Upper lobe of right lung (tissue), 1 donor: ENCODE measurements around the gene SPPL2C. TPM values are rescaled to one million over a fixed set of nuclear protein-coding genes. Genes with fewer than 3 reads are reported as not detected.
A peak's percentile ranks its signal among the peaks of the same experiment; 100 is the strongest.

Source experiments
- ATAC-seq: fragments of 200-7000 bp; cut with Tn5 transposase; one replicate; pipeline ENCODE4 v1.9.1; 2020; ENCODE audit warnings: mild to moderate bottlenecking, moderate library complexity
- DNase-seq: peaks from one replicate; pipeline ENCODE4 v3.0.0-alpha.2; 2020
- H3K27ac ChIP-seq: fragments of 200-600 bp; one replicate; pipeline ENCODE4 v1.8.0; 2022
- H3K27me3 ChIP-seq: fragments of 200-600 bp; one replicate; pipeline ENCODE4 v1.8.0; 2022; ENCODE audit warnings: mild to moderate bottlenecking
- H3K36me3 ChIP-seq: fragments of 200-600 bp; one replicate; pipeline ENCODE4 v1.8.0; 2022
- H3K4me1 ChIP-seq: fragments of 200-600 bp; one replicate; pipeline ENCODE4 v1.8.0; 2022
- H3K4me3 ChIP-seq: fragments of 200-600 bp; one replicate; pipeline ENCODE4 v1.8.0; 2022; ENCODE audit warnings: mild to moderate bottlenecking
- H3K9me3 ChIP-seq: fragments of 200-600 bp; one replicate; pipeline ENCODE4 v1.8.0; 2022
- CTCF ChIP-seq: fragments of 200-600 bp; IDR thresholded peaks from one replicate; pipeline ENCODE4 v1.8.0; 2022; ENCODE audit warnings: antibody characterized with exemption
- intact Hi-C: fragments of 100-400 bp; cut with DNase I; formaldehyde crosslinking; loops from one replicate; pipeline ENCODE4 v1.11.0; 2022
- total RNA-seq: library from RNA; stranded (reverse); fragmentation: NEBNext Ultra II Directional; extraction: Animal tissue kit (Norgen Biotek cat#: 25700); gene quantifications from one replicate; pipeline ENCODE4 v1.2.1, GENCODE V29; 2021
- donor health status: DM: no; HTN: yes; CAD: no; lungs with severe emphysema.

Gene SPPL2C
- total RNA-seq, 1 donor from 2014 or later: not detected

GRCh38 chr17:45895304-45895968 lies 50.8 kb downstream of the SPPL2C start:
- Histone ChIP-seq H3K4me3 (peak overlapping the region; percentile 74), H3K4me1 (peaks cover 15% of the 10 kb centered on the region), H3K9me3 (no peaks in the 10 kb centered on the region), H3K36me3 (no peaks in the 10 kb centered on the region), H3K27me3 (peaks cover 49% of the 10 kb centered on the region), H3K27ac (no peak overlapping the region)
- intact Hi-C loops: no loop called here
- no peak for DNase-seq
- TF ChIP-seq CTCF: no peak
- no peak for ATAC-seq

GRCh38 chr17:45895969-45896785 lies 51.5 kb downstream of the SPPL2C start:
- Histone ChIP-seq H3K4me1 (peaks cover 15% of the 10 kb centered on the region), H3K4me3 (peak overlapping the region; percentile 74), H3K36me3 (no peaks in the 10 kb centered on the region), H3K9me3 (no peaks in the 10 kb centered on the region), H3K27ac (no peak overlapping the region), H3K27me3 (peaks cover 46% of the 10 kb centered on the region)
- ATAC-seq (no peak), DNase-seq (no peak)
- intact Hi-C loops: no loop called here
- no peak for TF ChIP-seq CTCF

Other genes starting within 250 kb of the SPPL2C start
- not detected for gene CRHR1, start 60.6 kb upstream of the SPPL2C start, total RNA-seq
- 5.1 TPM for gene MAPT, start 49.7 kb downstream of the SPPL2C start, total RNA-seq
- not detected for gene STH, start 154.4 kb downstream of the SPPL2C start, total RNA-seq